Measurements from ENCODE around the gene TECTA.

GRCh38 chr11:121226415-121227263, 125.6 kb downstream of the TECTA start:
- TF ChIP-seq ERG (CRISPR knock-in tag; IDR thresholded peaks at IDR 0.05) (no peak), JUN (CRISPR knock-in tag; IDR thresholded peaks at IDR 0.05) (no peak), CTCF (IDR thresholded peaks at IDR 0.05) (no peak), ZNF671 (CRISPR knock-in tag; IDR thresholded peaks at IDR 0.05) (no peak), JAZF1 (CRISPR knock-in tag; IDR thresholded peaks at IDR 0.05) (no peak), ATF1 (CRISPR knock-in tag; IDR thresholded peaks at IDR 0.05) (no peak), NFE2L1 (CRISPR knock-in tag; IDR thresholded peaks at IDR 0.05) (no peak), FOXP1 (CRISPR knock-in tag; IDR thresholded peaks at IDR 0.05; ENCODE audit: borderline replicate concordance) (no peak), HMGXB4 (CRISPR knock-in tag; IDR thresholded peaks at IDR 0.05) (no peak)

Measured in WTC11 (cell line).